Fibroblast of upper back skin (primary cell): Measurements from ENCODE around the gene SLU7.
A peak's percentile ranks its signal among the peaks of the same experiment; 100 is the strongest.

Experiments used
- DNase-seq: peaks from one replicate; pipeline ENCODE4 v3.0.0-alpha.2; 2013

Gene SLU7

GRCh38 chr5:160399402-160400353, 19.2 kb downstream of the SLU7 start, which contains the start of gene FAM200C:
TSS of gene FAM200C (minus strand) at chr5:160400054. CDS start at chr5:160395490, 4,564 bp downstream.
- peak; percentile 97 for DNase-seq

- DNase-seq, result peak; percentile 22
Observed at GRCh38 chr5:160398806-160399205, 20.1 kb downstream of the SLU7 start.

- DNase-seq, result no peak
Observed at GRCh38 chr5:160397492-160397891, 21.4 kb downstream of the SLU7 start.

- DNase-seq, result no peak
Observed at GRCh38 chr5:160395111-160395510, 23.8 kb downstream of the SLU7 start.

DNA sequence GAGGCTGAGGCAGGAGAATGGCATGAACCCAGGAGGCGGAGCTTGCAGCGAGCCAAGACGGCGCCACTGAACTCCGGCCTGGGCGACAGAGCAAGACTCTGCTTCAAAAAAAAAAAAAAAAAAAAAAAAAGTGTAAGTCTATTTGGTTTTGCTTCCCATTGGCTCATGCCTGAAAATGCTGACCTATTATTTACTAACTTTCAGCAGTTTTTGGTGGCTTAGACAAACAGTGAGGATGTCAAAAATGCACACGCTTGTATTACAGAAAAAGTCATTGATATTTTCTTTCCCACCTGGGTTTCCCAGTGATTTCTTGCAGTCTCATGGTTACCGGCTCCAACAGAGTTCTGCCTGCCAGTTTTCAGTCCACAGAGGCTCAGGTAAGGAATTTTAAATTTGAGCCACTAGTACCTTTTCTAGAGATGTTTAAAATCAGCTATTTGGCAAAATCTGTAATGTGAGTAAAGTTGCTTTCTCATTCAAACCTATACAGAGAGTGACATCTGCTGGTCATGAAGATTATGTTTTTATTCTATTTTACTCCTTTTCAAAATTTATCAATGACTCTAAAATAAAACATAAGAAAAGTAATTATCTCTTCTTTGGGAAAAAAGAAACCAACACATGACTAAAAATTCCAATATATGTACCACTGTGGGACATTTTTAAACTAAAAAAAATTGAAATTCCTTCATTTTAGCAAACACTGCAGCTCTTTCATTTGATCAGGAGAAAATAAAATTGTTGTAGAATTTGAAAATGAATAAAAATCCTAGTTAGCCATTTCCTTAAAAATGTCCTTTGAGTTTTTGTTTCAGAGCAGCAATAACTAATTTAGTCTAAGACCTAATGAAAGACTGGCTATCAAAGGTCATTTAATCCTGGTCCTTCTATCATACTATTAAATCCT, 27.8 kb downstream of the SLU7 start:
- DNase-seq, result peak; percentile 41

- DNase-seq, result no peak
Observed at GRCh38 chr5:160387445-160387844, 31.4 kb downstream of the SLU7 start.

- DNase-seq, result no peak
Observed at GRCh38 chr5:160385496-160385895, 33.4 kb downstream of the SLU7 start.

GRCh38 chr5:160384681-160385080, 34.2 kb downstream of the SLU7 start:
- DNase-seq, result no peak

- DNase-seq, result no peak
Observed at GRCh38 chr5:160382346-160382745, 36.5 kb downstream of the SLU7 start.

DNA sequence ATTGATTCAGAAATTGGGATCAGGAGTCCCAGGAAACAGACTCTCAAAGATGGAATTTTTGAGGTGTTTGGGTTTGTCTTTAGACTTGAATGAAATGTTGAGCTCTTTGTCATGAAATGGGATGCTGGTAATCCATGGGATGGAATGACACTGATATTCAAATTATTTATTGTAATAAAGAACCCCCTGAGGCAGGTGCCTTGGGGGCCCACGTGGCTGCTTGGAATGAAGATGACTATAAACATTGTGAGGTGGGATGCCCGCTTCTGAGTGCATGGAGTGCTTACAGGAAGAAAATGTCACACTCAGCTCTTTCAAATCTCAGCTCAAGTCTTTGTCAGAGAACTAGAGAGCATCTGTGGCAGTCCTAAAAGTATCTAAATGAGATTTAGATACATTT, 38.8 kb downstream of the SLU7 start:
- no peak for DNase-seq

GRCh38 chr5:160379511-160379910, 39.4 kb downstream of the SLU7 start:
- DNase-seq, result no peak

GRCh38 chr5:160378330-160378729, 40.6 kb downstream of the SLU7 start:
- no peak for DNase-seq

DNA sequence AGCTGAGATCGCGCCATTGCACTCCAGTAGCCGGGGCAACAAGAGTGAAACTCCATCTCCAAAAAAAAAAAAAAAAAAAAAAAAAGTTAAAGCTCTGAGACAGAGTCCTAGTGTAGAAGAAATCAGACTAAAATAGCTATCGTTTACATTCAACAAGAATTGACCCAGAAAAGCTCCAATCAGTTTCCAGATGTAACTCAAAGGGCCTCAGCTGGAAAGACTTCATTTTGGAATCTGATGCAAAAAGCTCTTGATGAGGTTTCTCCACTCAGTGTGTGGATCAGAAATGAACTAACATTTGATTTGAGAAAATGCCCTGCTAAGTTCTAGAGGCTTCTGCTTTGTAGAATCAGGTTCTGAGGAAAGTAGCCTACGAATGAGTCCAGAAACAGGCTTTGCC, 41.2 kb downstream of the SLU7 start:
- no peak for DNase-seq

DNA sequence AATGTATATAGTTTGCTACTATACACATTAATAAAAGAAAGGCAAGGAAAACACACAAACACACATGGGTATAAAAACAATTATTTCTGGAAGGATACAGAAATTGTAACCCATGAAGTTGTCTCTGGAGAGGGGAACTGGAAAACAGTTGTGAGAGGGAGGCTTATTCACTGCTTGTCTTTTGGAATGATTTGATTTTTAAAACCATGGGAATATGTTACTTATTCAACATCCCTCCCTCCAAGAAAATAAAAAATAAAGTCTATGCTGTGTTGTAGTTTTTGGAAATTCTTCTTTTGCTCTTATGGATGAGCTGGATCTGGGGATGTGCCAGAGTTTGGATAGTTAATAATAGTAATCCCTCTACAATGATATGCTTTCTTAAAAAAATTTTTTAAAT, 42.5 kb downstream of the SLU7 start:
- DNase-seq, result no peak

GRCh38 chr5:160375701-160376100, 43.2 kb downstream of the SLU7 start:
- no peak for DNase-seq

DNA sequence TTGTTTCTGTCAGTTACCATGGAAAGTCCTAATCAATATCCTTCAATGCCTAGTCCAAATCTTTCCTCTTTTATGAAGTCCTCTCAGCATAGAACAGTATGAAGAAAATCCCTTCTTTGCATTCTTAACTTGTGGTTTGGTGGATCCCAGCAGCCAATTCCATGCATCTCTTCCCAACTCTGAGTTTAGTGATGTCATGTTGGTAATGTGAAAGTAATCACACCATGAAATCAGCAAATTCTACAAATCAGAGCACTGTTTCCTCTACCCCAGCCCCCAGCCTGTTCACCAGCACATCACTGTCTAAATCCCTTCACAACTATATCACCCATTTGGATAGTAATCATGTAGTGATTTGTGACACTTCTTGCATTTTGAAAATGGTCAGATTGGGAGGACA, 43.7 kb downstream of the SLU7 start:
- peak; percentile 59 for DNase-seq

GRCh38 chr5:160371294-160371693, 47.6 kb downstream of the SLU7 start:
- no peak for DNase-seq

GRCh38 chr5:160370713-160371034, 48.2 kb downstream of the SLU7 start:
- no peak for DNase-seq

GRCh38 chr5:160369990-160370712, 48.7 kb downstream of the SLU7 start, which contains the start of gene C1QTNF2:
TSS of gene C1QTNF2 (minus strand) at chr5:160370626. CDS start at chr5:160355011, 15,615 bp downstream.
- DNase-seq, result peak; percentile 74

DNA sequence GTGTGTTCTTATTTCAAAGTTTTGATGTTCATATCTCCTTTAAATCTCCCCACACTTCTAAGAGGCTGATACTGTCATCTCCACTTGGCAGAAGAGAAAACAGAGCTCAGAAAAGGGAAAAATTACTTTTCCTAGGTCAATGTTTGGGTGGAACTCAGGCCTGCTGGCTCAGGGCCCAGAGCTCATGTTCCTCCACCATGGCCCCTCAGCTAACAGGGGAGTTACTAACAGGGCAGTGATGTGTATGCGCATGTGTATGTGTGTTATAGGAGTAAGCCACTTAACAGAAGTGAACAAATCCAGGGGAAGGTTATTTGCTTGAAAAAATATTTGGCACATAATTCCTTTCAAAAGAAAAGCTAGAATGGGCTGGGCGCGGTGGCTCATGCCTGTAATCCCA, 51.0 kb downstream of the SLU7 start:
- no peak for DNase-seq

GRCh38 chr5:160367261-160367660, 51.6 kb downstream of the SLU7 start:
- DNase-seq, result no peak

- no peak for DNase-seq
Observed at GRCh38 chr5:160366230-160366629, 52.7 kb downstream of the SLU7 start.
